ENCODE data around the gene HOXD1.

Gene HOXD1

GRCh38 chr2:176146101-176146500 is 42.4 kb upstream of the HOXD1 start:
- TF ChIP-seq, protein P1, sequence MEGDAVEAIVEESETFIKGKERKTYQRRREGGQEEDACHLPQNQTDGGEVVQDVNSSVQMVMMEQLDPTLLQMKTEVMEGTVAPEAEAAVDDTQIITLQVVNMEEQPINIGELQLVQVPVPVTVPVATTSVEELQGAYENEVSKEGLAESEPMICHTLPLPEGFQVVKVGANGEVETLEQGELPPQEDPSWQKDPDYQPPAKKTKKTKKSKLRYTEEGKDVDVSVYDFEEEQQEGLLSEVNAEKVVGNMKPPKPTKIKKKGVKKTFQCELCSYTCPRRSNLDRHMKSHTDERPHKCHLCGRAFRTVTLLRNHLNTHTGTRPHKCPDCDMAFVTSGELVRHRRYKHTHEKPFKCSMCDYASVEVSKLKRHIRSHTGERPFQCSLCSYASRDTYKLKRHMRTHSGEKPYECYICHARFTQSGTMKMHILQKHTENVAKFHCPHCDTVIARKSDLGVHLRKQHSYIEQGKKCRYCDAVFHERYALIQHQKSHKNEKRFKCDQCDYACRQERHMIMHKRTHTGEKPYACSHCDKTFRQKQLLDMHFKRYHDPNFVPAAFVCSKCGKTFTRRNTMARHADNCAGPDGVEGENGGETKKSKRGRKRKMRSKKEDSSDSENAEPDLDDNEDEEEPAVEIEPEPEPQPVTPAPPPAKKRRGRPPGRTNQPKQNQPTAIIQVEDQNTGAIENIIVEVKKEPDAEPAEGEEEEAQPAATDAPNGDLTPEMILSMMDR (IDR thresholded peaks at IDR 0.05; ENCODE audit: low read depth, low read length), result no peak
- DNase-seq (ENCODE audit: extremely low read depth, low read depth), result no peak

GRCh38 chr2:176146645-176147044 is 41.8 kb upstream of the HOXD1 start:
- DNase-seq (ENCODE audit: extremely low read depth, low read depth), result no peak
- TF ChIP-seq, protein P1 (IDR thresholded peaks at IDR 0.05; ENCODE audit: low read depth, low read length), result no peak

DNA sequence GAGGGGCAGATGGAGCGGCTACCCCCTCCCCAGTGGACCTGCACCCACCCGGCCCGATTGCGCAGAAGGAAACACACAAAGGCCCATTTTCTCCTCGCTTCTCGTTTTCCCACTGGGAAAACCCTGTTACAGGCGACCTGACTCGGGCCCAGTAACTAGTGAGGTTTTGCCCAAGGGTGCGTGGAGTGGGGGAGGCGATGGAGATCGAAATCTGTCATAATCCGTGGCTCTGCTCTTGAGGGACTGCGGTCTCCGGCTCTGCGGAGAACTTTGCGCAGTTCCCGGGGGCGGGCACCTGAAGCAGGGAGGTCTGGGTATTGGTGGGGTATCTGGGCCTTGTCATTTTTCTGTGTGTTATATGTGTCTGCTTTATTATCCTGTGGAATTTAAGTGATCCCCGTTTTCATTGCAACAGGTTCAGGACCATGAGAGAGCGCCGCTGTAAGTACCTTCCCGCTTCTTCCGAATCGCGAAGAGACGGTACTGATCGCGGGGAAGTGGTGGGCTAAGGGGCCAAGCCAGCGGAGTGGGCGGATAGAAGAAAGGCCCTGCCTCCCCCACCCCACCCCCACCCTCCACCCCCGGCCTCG is 41.2 kb upstream of the HOXD1 start:
- TF ChIP-seq, protein P1 (IDR thresholded peaks at IDR 0.05; ENCODE audit: low read depth, low read length), result no peak
- DNase-seq (ENCODE audit: extremely low read depth, low read depth), result no peak

DNA sequence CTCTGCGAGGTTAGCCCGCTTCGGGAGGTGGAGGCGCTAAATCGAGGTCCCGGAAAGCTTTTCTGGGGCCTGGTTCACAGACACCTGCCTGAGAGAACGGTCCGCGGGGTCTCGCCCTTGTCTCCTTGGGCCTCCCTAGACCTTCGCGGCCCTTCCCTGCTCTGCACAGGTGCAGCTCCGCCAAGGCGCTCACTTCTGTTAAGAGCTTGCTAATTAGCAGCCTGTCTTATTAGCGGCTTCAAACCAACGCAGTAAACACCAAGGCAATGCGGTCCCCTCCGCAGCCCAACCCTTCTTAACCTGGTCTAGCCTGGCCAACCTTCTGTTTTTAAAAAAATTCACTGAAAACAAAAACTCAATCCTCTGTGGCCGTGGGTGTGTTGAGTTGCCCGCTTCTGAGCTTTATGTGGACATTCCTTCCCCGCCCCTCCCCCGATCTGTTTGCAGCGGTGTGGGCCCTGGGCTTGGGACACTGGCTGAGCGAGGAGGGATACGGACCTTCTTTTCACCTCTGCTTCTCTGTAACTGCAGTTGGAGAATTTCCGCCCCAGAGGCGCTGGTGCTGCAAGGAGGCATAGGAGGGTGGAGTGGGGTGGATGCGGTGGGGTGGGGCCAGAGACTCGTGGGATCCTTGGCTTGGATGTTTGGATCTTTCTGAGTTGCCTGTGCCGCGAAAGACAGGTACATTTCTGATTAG is 40.5 kb upstream of the HOXD1 start:
- no peak for DNase-seq (ENCODE audit: extremely low read depth, low read depth)
- TF ChIP-seq, protein P1 (IDR thresholded peaks at IDR 0.05; ENCODE audit: low read depth, low read length), result no peak

- no peak for DNase-seq (ENCODE audit: extremely low read depth, low read depth)
- TF ChIP-seq, protein P1 (IDR thresholded peaks at IDR 0.05; ENCODE audit: low read depth, low read length), result no peak
Observed at GRCh38 chr2:176148751-176149421, 39.6 kb upstream of the HOXD1 start.

GRCh38 chr2:176149481-176149938 is 39.0 kb upstream of the HOXD1 start:
- no peak for DNase-seq (ENCODE audit: extremely low read depth, low read depth)
- TF ChIP-seq, protein P1 (IDR thresholded peaks at IDR 0.05; ENCODE audit: low read depth, low read length), result no peak
